Right lung (tissue), 10 donors: ENCODE measurements around the gene DHRS2. TPM values are rescaled to one million over a fixed set of nuclear protein-coding genes. Genes with fewer than 3 reads are reported as not detected.
"Not testable (repeated sequence)": the region's sequence is repeated elsewhere in the genome, so short reads cannot be mapped to it uniquely, and the experiment has no call there.

Experiments used
- DNase-seq, 2 donors: peaks; one replicate each; pipeline ENCODE4 v3.0.0-alpha.2; 2013
- long read RNA-seq, 8 donors: transcript quantifications; one replicate each; lab custom pipeline, GENCODE V29; 2026
- polyA plus RNA-seq, 5 donors: library from polyadenylated mRNA; unstranded; fragments of 120-200 nt; gene quantifications; one replicate each; pipeline versions ENCODE4 v1.2.1 to v1.2.3, GENCODE V29; 2013; ENCODE audit warnings: inconsistent platforms in 1 of 5, low replicate concordance in 1 of 5; ENCODE audit not compliant: insufficient read length in 5 of 5, insufficient read depth in 1 of 5

Gene DHRS2
- polyA plus RNA-seq: under 1 TPM; 0.21 to 0.47 (median 0.37) TPM
- long read RNA-seq, donor 1: 0 reads
- long read RNA-seq, donor 2: 0 reads
- long read RNA-seq, donor 3, partial matches to known transcripts: 0 of 1 reads
- long read RNA-seq, donor 3, other reads (novel, unspliced or antisense): 0 of 1 reads
- long read RNA-seq, donor 4: 0 reads
- long read RNA-seq, donor 5: 0 reads
- long read RNA-seq, donor 6: 0 reads
- long read RNA-seq, donor 7: 0 reads
- long read RNA-seq, donor 8: 0 reads

GRCh38 chr14:23636317-23637211 lies at the start of gene DHRS2:
TSS of gene DHRS2 (plus strand) at chr14:23636364. CDS start at chr14:23638865, 2,501 bp downstream.
- DNase-seq: no peak

- peak; percentile 85 to 87 for DNase-seq
Observed at GRCh38 chr14:23588884-23589598, 47.1 kb upstream of the DHRS2 start.

GRCh38 chr14:23589606-23590005 lies 46.6 kb upstream of the DHRS2 start:
- DNase-seq: no peak

GRCh38 chr14:23590198-23590597 lies 46.0 kb upstream of the DHRS2 start:
- no peak for DNase-seq

- not testable (repeated sequence) for DNase-seq
Observed at GRCh38 chr14:23594191-23594590, 42.0 kb upstream of the DHRS2 start.

GRCh38 chr14:23600322-23600707 lies 35.8 kb upstream of the DHRS2 start:
- no peak for DNase-seq

- DNase-seq: no peak
Observed at GRCh38 chr14:23600806-23601205, 35.4 kb upstream of the DHRS2 start.

GRCh38 chr14:23601424-23601823 lies 34.7 kb upstream of the DHRS2 start:
- no peak for DNase-seq

- no peak for DNase-seq
Observed at GRCh38 chr14:23601845-23602180, 34.4 kb upstream of the DHRS2 start.

- no peak for DNase-seq
Observed at GRCh38 chr14:23602181-23603095, 33.7 kb upstream of the DHRS2 start.

GRCh38 chr14:23603103-23603502 lies 33.1 kb upstream of the DHRS2 start:
- DNase-seq: no peak

- no peak for DNase-seq
Observed at GRCh38 chr14:23604148-23604547, 32.0 kb upstream of the DHRS2 start.

GRCh38 chr14:23604675-23605170 lies 31.4 kb upstream of the DHRS2 start:
- DNase-seq: no peak

- DNase-seq: no peak
Observed at GRCh38 chr14:23605931-23606585, 30.1 kb upstream of the DHRS2 start.

- no peak for DNase-seq
Observed at GRCh38 chr14:23608454-23608853, 27.7 kb upstream of the DHRS2 start.

- DNase-seq: no peak
Observed at GRCh38 chr14:23609001-23609400, 27.2 kb upstream of the DHRS2 start.

- not testable (repeated sequence) for DNase-seq
Observed at GRCh38 chr14:23609411-23610089, 26.6 kb upstream of the DHRS2 start.

GRCh38 chr14:23610090-23610814 lies 25.9 kb upstream of the DHRS2 start:
- no peak for DNase-seq

- no peak for DNase-seq
Observed at GRCh38 chr14:23610815-23611289, 25.3 kb upstream of the DHRS2 start.
